Esophagus squamous epithelium (tissue), 4 donors: ENCODE measurements around the gene BAIAP2L2.
"Not testable (repeated sequence)": the region's sequence is repeated elsewhere in the genome, so short reads cannot be mapped to it uniquely, and the experiment has no call there.

ENCODE experiments used
- CTCF ChIP-seq, 6 experiments: fragments of 450-650 bp in 4 of 6; fragments of 200-600 bp in 2 of 6; sonication (generic) in 2 of 6; IDR thresholded peaks; one replicate each; pipeline ENCODE4 v1.5.1; 2016 to 2019; ENCODE audit warnings: antibody characterized with exemption in 6 of 6, mild to moderate bottlenecking in 4 of 6, moderate library complexity in 4 of 6
- POLR2A ChIP-seq, 4 donors: fragments of 450-650 bp; IDR thresholded peaks; one replicate each; pipeline ENCODE4 v1.6.1; 2017; ENCODE audit warnings: antibody characterized with exemption in 4 of 4, mild to moderate bottlenecking in 4 of 4, moderate library complexity in 3 of 4

GRCh38 chr22:38037367-38038150, 72.9 kb downstream of the BAIAP2L2 start:
- TF ChIP-seq POLR2A, CTCF (IDR thresholded peaks at IDR 0.05): not testable (repeated sequence)
